Measurements from ENCODE around the gene SSH3. TPM values are rescaled to one million over a fixed set of nuclear protein-coding genes. Genes with fewer than 3 reads are reported as not detected.

SSH3 gene, protein sequence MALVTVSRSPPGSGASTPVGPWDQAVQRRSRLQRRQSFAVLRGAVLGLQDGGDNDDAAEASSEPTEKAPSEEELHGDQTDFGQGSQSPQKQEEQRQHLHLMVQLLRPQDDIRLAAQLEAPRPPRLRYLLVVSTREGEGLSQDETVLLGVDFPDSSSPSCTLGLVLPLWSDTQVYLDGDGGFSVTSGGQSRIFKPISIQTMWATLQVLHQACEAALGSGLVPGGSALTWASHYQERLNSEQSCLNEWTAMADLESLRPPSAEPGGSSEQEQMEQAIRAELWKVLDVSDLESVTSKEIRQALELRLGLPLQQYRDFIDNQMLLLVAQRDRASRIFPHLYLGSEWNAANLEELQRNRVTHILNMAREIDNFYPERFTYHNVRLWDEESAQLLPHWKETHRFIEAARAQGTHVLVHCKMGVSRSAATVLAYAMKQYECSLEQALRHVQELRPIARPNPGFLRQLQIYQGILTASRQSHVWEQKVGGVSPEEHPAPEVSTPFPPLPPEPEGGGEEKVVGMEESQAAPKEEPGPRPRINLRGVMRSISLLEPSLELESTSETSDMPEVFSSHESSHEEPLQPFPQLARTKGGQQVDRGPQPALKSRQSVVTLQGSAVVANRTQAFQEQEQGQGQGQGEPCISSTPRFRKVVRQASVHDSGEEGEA
- total RNA-seq, result 11.3 and 54.7 TPM in 2 replicates

DNA sequence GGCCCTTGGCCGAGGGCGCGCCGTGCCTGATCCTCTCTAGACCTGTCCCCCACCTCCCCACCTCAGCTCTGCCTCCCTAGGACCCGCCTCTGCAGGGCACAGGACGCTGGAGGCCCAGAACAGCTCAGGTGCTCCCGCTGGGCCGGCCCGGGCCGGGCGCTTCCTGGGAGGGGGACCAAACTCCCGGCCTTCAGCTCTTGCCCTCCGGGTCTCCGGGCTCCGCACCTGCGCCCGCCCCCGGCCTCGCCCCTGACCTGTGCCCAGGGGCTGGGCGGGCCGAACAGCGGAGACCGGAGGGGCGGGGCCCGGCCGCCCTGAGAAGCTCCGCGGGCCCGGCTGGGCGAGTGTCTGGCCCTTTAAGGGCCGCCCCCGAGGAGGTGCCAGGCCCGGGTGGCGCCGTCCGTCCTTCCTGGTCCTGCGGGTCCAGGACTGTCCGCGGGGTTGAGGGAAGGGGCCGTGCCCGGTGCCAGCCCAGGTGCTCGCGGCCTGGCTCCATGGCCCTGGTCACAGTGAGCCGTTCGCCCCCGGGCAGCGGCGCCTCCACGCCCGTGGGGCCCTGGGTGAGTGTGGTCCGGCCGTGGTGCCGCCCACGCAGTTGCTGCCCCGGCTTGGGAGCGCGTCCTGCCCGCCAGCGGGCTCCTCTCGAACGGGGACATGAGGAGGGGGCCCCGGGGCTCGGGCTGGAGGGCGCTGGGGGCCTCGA lies at the start of gene SSH3:
SSH3 (plus strand) TSS at position 399 of the 703 bp plus-strand sequence; CDS start at position 495, 96 bp downstream.

DNA sequence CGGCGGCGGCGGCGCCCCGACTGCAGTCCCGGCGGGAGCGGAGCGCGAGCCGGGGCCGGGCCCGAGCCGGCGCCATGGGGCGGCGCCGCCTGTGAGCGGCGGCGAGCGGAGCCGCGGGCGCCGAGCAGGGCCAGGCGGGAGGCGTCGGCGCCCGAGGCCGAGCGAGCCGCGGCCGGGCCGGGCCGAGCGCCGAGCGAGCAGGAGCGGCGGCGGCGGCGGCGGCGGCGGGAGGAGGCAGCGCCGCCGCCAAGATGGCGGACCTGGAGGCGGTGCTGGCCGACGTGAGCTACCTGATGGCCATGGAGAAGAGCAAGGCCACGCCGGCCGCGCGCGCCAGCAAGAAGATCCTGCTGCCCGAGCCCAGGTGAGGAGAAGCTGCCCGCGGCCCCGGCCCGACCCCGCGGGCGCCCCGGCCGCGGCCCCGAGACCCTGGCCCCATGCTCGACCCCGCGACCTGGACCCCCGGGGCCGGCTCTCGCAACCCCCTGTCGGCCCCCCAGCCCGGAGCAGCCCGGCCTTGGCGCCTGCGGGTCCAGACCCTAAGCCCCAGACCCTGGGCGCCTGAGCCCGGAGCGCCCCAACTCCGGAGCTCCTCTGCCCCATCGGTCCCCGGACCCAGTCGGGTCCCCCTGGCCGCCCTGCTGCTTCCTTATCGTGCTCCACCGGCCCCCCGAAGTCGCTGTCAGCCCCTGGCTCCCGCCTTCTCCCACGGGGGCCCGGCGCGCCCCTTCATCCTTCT lies 36.7 kb upstream of the SSH3 start, which contains the start of gene GRK2:
GRK2 (plus strand) TSS at position 25 of the 739 bp plus-strand sequence; CDS start at position 252, 227 bp downstream.

DNA sequence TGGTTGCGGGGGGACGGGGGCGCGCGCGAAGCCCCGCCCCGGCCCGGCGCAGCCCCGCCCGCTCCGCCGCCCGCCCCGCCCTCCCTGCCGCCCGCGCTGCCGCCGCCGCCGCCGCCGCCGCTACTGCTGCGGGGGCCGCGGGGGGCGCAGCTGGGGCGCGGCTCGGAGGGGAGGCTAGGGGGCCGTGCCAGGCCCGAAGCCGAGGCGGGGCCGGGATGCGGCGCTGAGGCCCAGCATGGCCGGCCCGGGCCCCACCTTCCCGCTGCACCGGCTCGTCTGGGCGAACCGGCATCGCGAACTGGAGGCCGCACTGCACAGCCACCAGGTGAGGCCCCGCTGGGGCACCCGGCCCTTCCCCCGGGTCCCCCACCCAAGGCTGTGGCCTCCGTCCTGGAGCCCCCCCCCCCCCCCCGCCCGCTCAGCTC lies 14.1 kb upstream of the SSH3 start, which contains the start of gene ANKRD13D:
ANKRD13D (plus strand) TSS at position 78 of the 425 bp plus-strand sequence; CDS start at position 236, 158 bp downstream.

DNA sequence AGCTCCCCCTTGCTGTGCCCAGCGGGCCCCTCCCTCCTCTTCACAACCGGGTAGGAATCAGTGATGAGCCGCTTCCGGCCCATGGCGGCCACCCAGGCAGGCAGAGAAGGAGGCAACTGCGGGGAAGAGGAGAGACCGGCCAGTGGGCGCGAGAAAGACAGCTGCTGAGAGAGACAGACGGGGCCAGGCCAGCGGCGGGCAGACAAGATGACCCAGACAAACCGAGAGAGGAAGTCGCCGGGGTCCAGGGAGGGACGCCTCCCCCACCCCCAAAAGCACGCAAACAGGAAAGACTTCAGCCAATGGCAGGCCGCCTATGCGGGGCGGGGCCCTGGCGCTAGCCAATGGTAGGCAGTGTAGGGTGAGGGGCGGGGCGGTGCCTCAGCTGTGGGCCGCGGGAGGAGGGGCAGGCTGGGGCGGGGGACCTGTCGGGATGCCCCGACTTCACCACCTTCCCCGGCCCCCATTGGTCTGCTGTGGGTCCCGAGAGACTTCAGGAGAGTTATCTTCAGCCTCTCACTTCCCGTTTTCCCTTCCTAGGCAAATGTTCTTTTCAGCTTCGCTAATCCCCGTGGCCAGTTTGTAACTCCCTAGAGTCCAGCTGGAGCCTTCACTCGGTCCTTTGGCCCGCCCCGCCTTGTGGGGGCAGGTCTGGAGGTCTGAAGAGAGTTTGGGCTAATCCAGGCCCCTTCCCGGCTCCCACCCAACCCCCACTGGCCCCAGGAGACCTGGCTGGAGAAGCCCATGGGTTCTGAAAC lies 50.2 kb downstream of the SSH3 start, which contains the start of gene POLD4:
POLD4 (minus strand) TSS at position 230 of the 758 bp plus-strand sequence; CDS start at position 83, 147 bp downstream.

Other genes with a start within 250 kb of the SSH3 start
- 23.5 and 28.9 TPM in 2 replicates for gene RHOD, start 246.7 kb upstream of the SSH3 start, total RNA-seq
- gene KDM2A, start 184.3 kb upstream of the SSH3 start, total RNA-seq, result 24.2 and 28.0 TPM in 2 replicates
- 22.0 and 28.4 TPM in 2 replicates for gene GRK2, start 37.1 kb upstream of the SSH3 start, total RNA-seq
- 18.2 and 20.6 TPM in 2 replicates for gene ANKRD13D, start 14.2 kb upstream of the SSH3 start, total RNA-seq
- gene POLD4, start 50.0 kb downstream of the SSH3 start, total RNA-seq, result 154 and 170 TPM in 2 replicates
- gene CLCF1, start 70.1 kb downstream of the SSH3 start, total RNA-seq, result 5.5 and 12.0 TPM in 2 replicates
- gene RAD9A, start 88.5 kb downstream of the SSH3 start, total RNA-seq, result 7.0 and 8.8 TPM in 2 replicates
- 103 and 165 TPM in 2 replicates for gene PPP1CA, start 98.3 kb downstream of the SSH3 start, total RNA-seq
- gene TBC1D10C, start 100.6 kb downstream of the SSH3 start, total RNA-seq, result not detected in 2 replicates
- 0.51 and 2.0 TPM in 2 replicates for gene CARNS1, start 112.1 kb downstream of the SSH3 start, total RNA-seq
- gene RPS6KB2, start 125.0 kb downstream of the SSH3 start, total RNA-seq, result 31.0 and 43.7 TPM in 2 replicates
- gene PTPRCAP, start 134.2 kb downstream of the SSH3 start, total RNA-seq, result 0.93 TPM in 1 of 2 replicates, not detected in the other
- 86.4 and 106 TPM in 2 replicates for gene CORO1B, start 139.9 kb downstream of the SSH3 start, total RNA-seq
- gene GPR152, start 149.2 kb downstream of the SSH3 start, total RNA-seq, result not detected in 2 replicates
- gene CABP4, start 151.8 kb downstream of the SSH3 start, total RNA-seq, result not detected in 2 replicates
- 36.2 and 53.2 TPM in 2 replicates for gene TMEM134, start 165.7 kb downstream of the SSH3 start, total RNA-seq
- 67.8 and 68.7 TPM in 2 replicates for gene AIP, start 179.5 kb downstream of the SSH3 start, total RNA-seq
- 13.4 and 43.6 TPM in 2 replicates for gene PITPNM1, start 201.8 kb downstream of the SSH3 start, total RNA-seq
- 26.0 and 47.0 TPM in 2 replicates for gene CDK2AP2, start 204.6 kb downstream of the SSH3 start, total RNA-seq
- not detected in 2 replicates for gene CABP2, start 219.9 kb downstream of the SSH3 start, total RNA-seq

Data from pericardium fibroblast (primary cell).